PC-3 (cell line): ENCODE data around the gene SLC38A9. TPM values are rescaled to one million over a fixed set of nuclear protein-coding genes. Genes with fewer than 3 reads are reported as not detected.

Source experiments
- ATAC-seq: fragments of 200-7000 bp; cut with Tn5 transposase; 2 replicates; pipeline ENCODE4 v1.9.1; 2020; ENCODE audit warnings: mild to moderate bottlenecking, moderate library complexity
- BruUV-seq: library from RNA; stranded (reverse); fragments of 400-500 nt; replicated peaks from 2 replicates; lab custom pipeline; 2021; lab: Mats Ljungman, UMichigan
- CTCF ChIA-PET: fragments of 300-600 bp; sonication (Branson Sonifier 250); formaldehyde crosslinking; loops from one replicate; lab custom pipeline; 2022; ENCODE audit warnings: antibody characterized with exemption; lab: Charles Lee
- POLR2A ChIA-PET: fragments of 300-600 bp; sonication (Branson Sonifier 250); formaldehyde crosslinking; loops from one replicate; lab custom pipeline; 2022; ENCODE audit warnings: antibody characterized with exemption; ENCODE audit not compliant: unreplicated experiment; lab: Charles Lee
- DNase-seq: peaks from one replicate; pipeline ENCODE4 v3.0.0-alpha.2; 2015
- H2AFZ ChIP-seq: fragments of 300-600 bp; sonication (generic); 2 replicates; pipeline ENCODE4 v1.6.0; 2016; ENCODE audit warnings: antibody characterized with exemption, low read length
- H3F3A ChIP-seq: fragments of 300-600 bp; sonication (generic); one replicate; pipeline ENCODE4 v1.6.0; 2017; ENCODE audit warnings: antibody characterized with exemption, low read length, control low read depth, mild to moderate bottlenecking; ENCODE audit not compliant: unreplicated experiment
- H3K27ac ChIP-seq: fragments of 300-600 bp; sonication (generic); 2 replicates; pipeline ENCODE4 v1.5.1; 2016; ENCODE audit warnings: mild to moderate bottlenecking, low read length
- H3K27me3 ChIP-seq: fragments of 300-600 bp; sonication (generic); 2 replicates; pipeline ENCODE4 v1.6.1; 2016; ENCODE audit warnings: low read length, mixed read lengths
- H3K36me3 ChIP-seq: fragments of 300-600 bp; sonication (generic); 2 replicates; pipeline ENCODE4 v1.6.1; 2016; ENCODE audit warnings: low read depth, mixed run types, low read length, mixed read lengths
- H3K4me1 ChIP-seq: fragments of 300-600 bp; sonication (generic); 2 replicates; pipeline ENCODE4 v1.5.1; 2016; ENCODE audit warnings: low read length; ENCODE audit not compliant: insufficient read depth
- H3K4me2 ChIP-seq: fragments of 300-600 bp; sonication (generic); 2 replicates; pipeline ENCODE4 v1.6.0; 2016; ENCODE audit warnings: low read length
- H3K4me3 ChIP-seq: fragments of 300-600 bp; sonication (generic); 2 replicates; pipeline ENCODE4 v1.5.1; 2016; ENCODE audit warnings: mild to moderate bottlenecking, low read length, mixed read lengths
- H3K79me2 ChIP-seq: fragments of 300-600 bp; sonication (generic); 2 replicates; pipeline ENCODE4 v1.6.1; 2017; ENCODE audit warnings: low read length, mixed read lengths
- H3K9ac ChIP-seq: fragments of 300-600 bp; sonication (generic); 2 replicates; pipeline ENCODE4 v1.6.0; 2016; ENCODE audit warnings: mild to moderate bottlenecking, low read length
- H3K9me2 ChIP-seq: fragments of 300-600 bp; sonication (generic); replicated peaks from 2 replicates; pipeline ENCODE4 v1.6.1; 2016; ENCODE audit warnings: mixed run types, low read length, mixed read lengths
- H3K9me3 ChIP-seq: fragments of 300-600 bp; sonication (generic); 2 replicates; pipeline ENCODE4 v1.6.1; 2016; ENCODE audit warnings: low read length, mixed read lengths
- H4K20me1 ChIP-seq: fragments of 300-600 bp; sonication (generic); 2 replicates; pipeline ENCODE4 v1.6.1; 2016; ENCODE audit warnings: low read length, mixed read lengths
- EZH2 ChIP-seq: fragments of 300-600 bp; sonication (generic); IDR thresholded peaks from one replicate; pipeline ENCODE4 v1.6.1; 2017; ENCODE audit warnings: antibody characterized with exemption, mild to moderate bottlenecking, low read length; ENCODE audit not compliant: unreplicated experiment
- EZH2phosphoT487 ChIP-seq: fragments of 300-600 bp; sonication (generic); IDR thresholded peaks from 2 replicates; pipeline ENCODE4 v1.6.1; 2018; ENCODE audit warnings: mild to moderate bottlenecking, antibody characterized with exemption, low read length, borderline replicate concordance
- intact Hi-C: fragments of 100-400 bp; cut with micrococcal nuclease; formaldehyde crosslinking; loops from 2 replicates; pipeline ENCODE4 v1.9.0; 2023
- total RNA-seq: library from RNA; depleted of rRNA; stranded (reverse); fragments of >200 nt; gene quantifications from 2 replicates; pipeline ENCODE4 v1.2.3, GENCODE V29; 2014
- TF ChIP-seq, protein P1 (sequence below): fragments of 300-600 bp; sonication (generic); conservative IDR thresholded peaks from 2 replicates; pipeline ENCODE4 v1.5.1; 2017; ENCODE audit warnings: antibody characterized with exemption, low read depth, mild to moderate bottlenecking, low read length

SLC38A9 gene
- total RNA-seq, 1 experiment from 2014 or later = 12.9 TPM

DNA sequence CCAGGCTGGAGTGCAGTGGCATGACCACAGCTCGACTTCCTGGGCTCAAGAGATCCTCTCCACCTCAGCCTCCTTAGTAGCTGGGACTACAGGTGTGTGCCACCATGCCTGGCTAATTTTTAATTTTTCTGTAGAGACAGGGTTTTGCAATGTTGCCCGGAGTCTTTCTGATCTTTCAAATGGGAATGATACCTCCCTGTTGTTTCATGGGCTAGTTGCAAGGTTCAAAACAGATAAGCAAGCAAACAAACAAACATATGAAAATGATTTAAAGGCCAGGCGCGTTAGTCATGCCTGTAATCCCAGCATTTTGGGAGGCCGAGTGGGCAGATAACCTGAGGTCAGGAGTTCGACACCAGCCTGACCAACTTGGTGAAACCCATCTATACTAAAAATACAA is 132.1 kb downstream of the SLC38A9 start:
- Histone ChIP-seq H2AFZ (no peak overlapping the region), H4K20me1 (no peaks in the 10 kb centered on the region), H3K9me3 (no peaks in the 10 kb centered on the region), H3K27ac (no peak overlapping the region), H3K4me2 (no peak overlapping the region), H3K4me3 (no peak overlapping the region), H3K9ac (no peak overlapping the region), H3K9me2 (no peaks in the 10 kb centered on the region), H3K36me3 (no peaks in the 10 kb centered on the region), H3K4me1 (no peaks in the 10 kb centered on the region), H3K27me3 (no peaks in the 10 kb centered on the region), H3K79me2 (no peaks in the 10 kb centered on the region), H3F3A (no peaks in the 10 kb centered on the region)
- CTCF ChIA-PET = no interaction called here
- no TSS peak for BruUV-seq
- POLR2A ChIA-PET = no interaction called here
- DNase-seq (no peak), ATAC-seq (no peak)
- intact Hi-C loops = no loop called here
- no peak for TF ChIP-seq EZH2
- TF ChIP-seq EZH2phosphoT487 = no peak
- TF ChIP-seq, protein P1, sequence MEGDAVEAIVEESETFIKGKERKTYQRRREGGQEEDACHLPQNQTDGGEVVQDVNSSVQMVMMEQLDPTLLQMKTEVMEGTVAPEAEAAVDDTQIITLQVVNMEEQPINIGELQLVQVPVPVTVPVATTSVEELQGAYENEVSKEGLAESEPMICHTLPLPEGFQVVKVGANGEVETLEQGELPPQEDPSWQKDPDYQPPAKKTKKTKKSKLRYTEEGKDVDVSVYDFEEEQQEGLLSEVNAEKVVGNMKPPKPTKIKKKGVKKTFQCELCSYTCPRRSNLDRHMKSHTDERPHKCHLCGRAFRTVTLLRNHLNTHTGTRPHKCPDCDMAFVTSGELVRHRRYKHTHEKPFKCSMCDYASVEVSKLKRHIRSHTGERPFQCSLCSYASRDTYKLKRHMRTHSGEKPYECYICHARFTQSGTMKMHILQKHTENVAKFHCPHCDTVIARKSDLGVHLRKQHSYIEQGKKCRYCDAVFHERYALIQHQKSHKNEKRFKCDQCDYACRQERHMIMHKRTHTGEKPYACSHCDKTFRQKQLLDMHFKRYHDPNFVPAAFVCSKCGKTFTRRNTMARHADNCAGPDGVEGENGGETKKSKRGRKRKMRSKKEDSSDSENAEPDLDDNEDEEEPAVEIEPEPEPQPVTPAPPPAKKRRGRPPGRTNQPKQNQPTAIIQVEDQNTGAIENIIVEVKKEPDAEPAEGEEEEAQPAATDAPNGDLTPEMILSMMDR = no peak

DNA sequence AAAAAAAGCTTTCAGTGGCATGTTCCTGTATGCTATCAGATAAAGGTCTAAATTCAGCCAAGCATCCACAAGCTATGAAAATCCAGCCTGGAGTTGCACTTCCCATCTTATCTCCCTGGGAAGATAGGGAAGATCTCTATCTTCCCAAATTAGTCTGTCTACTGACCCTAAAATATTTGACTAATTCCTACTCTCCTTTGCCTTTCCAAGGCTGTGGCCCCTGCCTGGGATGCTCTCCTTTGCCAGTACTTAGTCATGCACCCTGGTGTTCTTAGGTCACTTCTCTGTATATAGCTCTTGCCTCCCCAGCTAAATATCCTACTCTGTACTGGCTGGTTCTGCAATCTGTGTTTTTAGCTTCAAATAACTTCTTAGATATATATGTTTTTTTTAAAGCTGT is 133.4 kb downstream of the SLC38A9 start:
- BruUV-seq = no TSS peak
- H3K4me1 ChIP-seq = no peaks in the 10 kb centered on the region

DNA sequence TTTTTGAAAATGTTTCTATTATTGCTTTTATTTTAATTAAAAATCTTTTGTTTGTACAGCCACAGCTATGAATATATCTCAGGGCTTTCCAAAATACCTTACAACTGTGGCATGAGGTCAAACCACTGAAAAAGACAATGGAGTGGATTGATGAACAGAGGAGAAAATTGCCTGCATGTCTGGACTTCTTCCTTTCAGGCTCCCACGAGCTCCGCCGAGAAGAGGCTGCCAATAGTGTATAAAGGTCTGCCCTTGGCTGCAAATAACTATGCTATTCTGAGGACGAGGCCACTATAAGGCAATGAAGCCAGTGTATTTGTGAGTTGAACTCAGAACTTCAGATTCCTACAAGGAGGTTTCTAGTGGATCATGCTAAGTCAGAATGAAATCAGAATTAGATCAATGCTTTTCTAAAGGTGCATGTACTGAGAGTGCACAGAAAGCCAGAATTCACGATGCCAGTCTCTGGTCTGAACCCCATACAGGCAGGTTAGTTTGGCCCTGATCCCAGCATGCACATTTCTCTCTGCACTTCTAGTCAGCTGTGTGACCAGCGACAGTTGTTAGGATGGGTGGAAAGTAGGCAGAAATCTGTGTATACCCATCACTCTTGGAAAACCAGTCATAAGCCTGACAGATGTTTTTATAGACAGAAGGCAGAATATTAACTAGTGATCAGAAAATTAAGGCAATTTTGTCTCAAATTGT is 134.6 kb downstream of the SLC38A9 start:
- TF ChIP-seq EZH2 (no peak), EZH2phosphoT487 (no peak)
- TF ChIP-seq, protein P1 = no peak
- no peak overlapping the region for H3K9ac ChIP-seq
- H3K9me3 ChIP-seq = no peaks in the 10 kb centered on the region
- intact Hi-C loops = no loop called here
- H3F3A ChIP-seq = no peaks in the 10 kb centered on the region
- H2AFZ ChIP-seq = no peak overlapping the region
- H3K4me1 ChIP-seq = no peaks in the 10 kb centered on the region
- no peaks in the 10 kb centered on the region for H4K20me1 ChIP-seq
- ATAC-seq = no peak
- H3K9me2 ChIP-seq = no peaks in the 10 kb centered on the region
- DNase-seq = no peak
- no peaks in the 10 kb centered on the region for H3K79me2 ChIP-seq
- no peak overlapping the region for H3K4me2 ChIP-seq
- ChIA-PET CTCF (no interaction called here), POLR2A (no interaction called here)
- H3K27ac ChIP-seq = no peak overlapping the region
- H3K4me3 ChIP-seq = no peak overlapping the region
- no peaks in the 10 kb centered on the region for H3K36me3 ChIP-seq
- no peaks in the 10 kb centered on the region for H3K27me3 ChIP-seq
- BruUV-seq = no TSS peak

More for the DNA sequence above, 133.4 kb downstream of the SLC38A9 start:
- Histone ChIP-seq H3K79me2 (no peaks in the 10 kb centered on the region), H3K9ac (no peak overlapping the region), H4K20me1 (no peaks in the 10 kb centered on the region), H3K27me3 (no peaks in the 10 kb centered on the region), H3K36me3 (no peaks in the 10 kb centered on the region), H2AFZ (no peak overlapping the region), H3F3A (no peaks in the 10 kb centered on the region), H3K4me2 (no peak overlapping the region), H3K4me3 (no peak overlapping the region), H3K9me2 (no peaks in the 10 kb centered on the region), H3K9me3 (no peaks in the 10 kb centered on the region), H3K27ac (no peak overlapping the region)
- intact Hi-C loops = no loop called here
- ChIA-PET CTCF (no interaction called here), POLR2A (interaction anchor here (0.6 kb wide), 1 partner anchor 43 kb away, joined by 8 read pairs; no protein-coding TSS in a partner anchor)
- ATAC-seq = no peak
- TF ChIP-seq, protein P1 = no peak
- TF ChIP-seq EZH2phosphoT487 (no peak), EZH2 (no peak)
- DNase-seq = no peak
